ENCODE measurements around the gene ITPK1.

- TF ChIP-seq PBX3 (CRISPR knock-in tag; IDR thresholded peaks at IDR 0.05): no peak
- TF ChIP-seq YY1 (tag by site-specific recombination; IDR thresholded peaks at IDR 0.05): no peak
- TF ChIP-seq REST (tag by site-specific recombination; IDR thresholded peaks at IDR 0.05): no peak
- TF ChIP-seq ZNF140 (tag by site-specific recombination; IDR thresholded peaks at IDR 0.05): no peak
- no peak for TF ChIP-seq ZNF37A (tag by site-specific recombination; IDR thresholded peaks at IDR 0.05)
- TF ChIP-seq ZSCAN4 (tag by site-specific recombination; IDR thresholded peaks at IDR 0.05): no peak
- TF ChIP-seq ZNF837 (tag by site-specific recombination; IDR thresholded peaks at IDR 0.05): no peak
- no peak for TF ChIP-seq ZNF214 (tag by site-specific recombination; IDR thresholded peaks at IDR 0.05; ENCODE audit: borderline replicate concordance)
- no peak for TF ChIP-seq CTCF (tag by site-specific recombination; IDR thresholded peaks at IDR 0.05)
- no peak for TF ChIP-seq HOXA7 (CRISPR knock-in tag; IDR thresholded peaks at IDR 0.05; ENCODE audit: borderline replicate concordance)
- TF ChIP-seq ZFP37 (tag by site-specific recombination; IDR thresholded peaks at IDR 0.05): no peak
- no peak for TF ChIP-seq PATZ1 (tag by site-specific recombination; IDR thresholded peaks at IDR 0.05)
- 0 out of 2 replicates have a peak, but pooled peaks have one; percentile 27 for TF ChIP-seq SCRT1 (tag by site-specific recombination; IDR thresholded peaks at IDR 0.05; ENCODE audit: borderline replicate concordance)
Observed at GRCh38 chr14:93137864-93138263, 22.1 kb upstream of the ITPK1 start.
